PC-3 (cell line): ENCODE results near the gene AGRN. TPM values are rescaled to one million over a fixed set of nuclear protein-coding genes. Genes with fewer than 3 reads are reported as not detected.

Experiments used
- ATAC-seq: fragments of 200-7000 bp; cut with Tn5 transposase; 2 replicates; pipeline ENCODE4 v1.9.1; 2020; ENCODE audit warnings: mild to moderate bottlenecking, moderate library complexity
- BruUV-seq: library from RNA; stranded (reverse); fragments of 400-500 nt; replicated peaks from 2 replicates; lab custom pipeline; 2021; lab: Mats Ljungman, UMichigan
- CTCF ChIA-PET: fragments of 300-600 bp; sonication (Branson Sonifier 250); formaldehyde crosslinking; loops from one replicate; lab custom pipeline; 2022; ENCODE audit warnings: antibody characterized with exemption; lab: Charles Lee
- POLR2A ChIA-PET: fragments of 300-600 bp; sonication (Branson Sonifier 250); formaldehyde crosslinking; loops from one replicate; lab custom pipeline; 2022; ENCODE audit warnings: antibody characterized with exemption; ENCODE audit not compliant: unreplicated experiment; lab: Charles Lee
- DNase-seq: peaks from one replicate; pipeline ENCODE4 v3.0.0-alpha.2; 2015
- H2AFZ ChIP-seq: fragments of 300-600 bp; sonication (generic); 2 replicates; pipeline ENCODE4 v1.6.0; 2016; ENCODE audit warnings: antibody characterized with exemption, low read length
- H3F3A ChIP-seq: fragments of 300-600 bp; sonication (generic); one replicate; pipeline ENCODE4 v1.6.0; 2017; ENCODE audit warnings: antibody characterized with exemption, low read length, control low read depth, mild to moderate bottlenecking; ENCODE audit not compliant: unreplicated experiment
- H3K27ac ChIP-seq: fragments of 300-600 bp; sonication (generic); 2 replicates; pipeline ENCODE4 v1.5.1; 2016; ENCODE audit warnings: mild to moderate bottlenecking, low read length
- H3K27me3 ChIP-seq: fragments of 300-600 bp; sonication (generic); 2 replicates; pipeline ENCODE4 v1.6.1; 2016; ENCODE audit warnings: low read length, mixed read lengths
- H3K36me3 ChIP-seq: fragments of 300-600 bp; sonication (generic); 2 replicates; pipeline ENCODE4 v1.6.1; 2016; ENCODE audit warnings: low read depth, mixed run types, low read length, mixed read lengths
- H3K4me1 ChIP-seq: fragments of 300-600 bp; sonication (generic); 2 replicates; pipeline ENCODE4 v1.5.1; 2016; ENCODE audit warnings: low read length; ENCODE audit not compliant: insufficient read depth
- H3K4me2 ChIP-seq: fragments of 300-600 bp; sonication (generic); 2 replicates; pipeline ENCODE4 v1.6.0; 2016; ENCODE audit warnings: low read length
- H3K4me3 ChIP-seq: fragments of 300-600 bp; sonication (generic); 2 replicates; pipeline ENCODE4 v1.5.1; 2016; ENCODE audit warnings: mild to moderate bottlenecking, low read length, mixed read lengths
- H3K79me2 ChIP-seq: fragments of 300-600 bp; sonication (generic); 2 replicates; pipeline ENCODE4 v1.6.1; 2017; ENCODE audit warnings: low read length, mixed read lengths
- H3K9ac ChIP-seq: fragments of 300-600 bp; sonication (generic); 2 replicates; pipeline ENCODE4 v1.6.0; 2016; ENCODE audit warnings: mild to moderate bottlenecking, low read length
- H3K9me2 ChIP-seq: fragments of 300-600 bp; sonication (generic); replicated peaks from 2 replicates; pipeline ENCODE4 v1.6.1; 2016; ENCODE audit warnings: mixed run types, low read length, mixed read lengths
- H3K9me3 ChIP-seq: fragments of 300-600 bp; sonication (generic); 2 replicates; pipeline ENCODE4 v1.6.1; 2016; ENCODE audit warnings: low read length, mixed read lengths
- H4K20me1 ChIP-seq: fragments of 300-600 bp; sonication (generic); 2 replicates; pipeline ENCODE4 v1.6.1; 2016; ENCODE audit warnings: low read length, mixed read lengths
- EZH2 ChIP-seq: fragments of 300-600 bp; sonication (generic); IDR thresholded peaks from one replicate; pipeline ENCODE4 v1.6.1; 2017; ENCODE audit warnings: antibody characterized with exemption, mild to moderate bottlenecking, low read length; ENCODE audit not compliant: unreplicated experiment
- EZH2phosphoT487 ChIP-seq: fragments of 300-600 bp; sonication (generic); IDR thresholded peaks from 2 replicates; pipeline ENCODE4 v1.6.1; 2018; ENCODE audit warnings: mild to moderate bottlenecking, antibody characterized with exemption, low read length, borderline replicate concordance
- intact Hi-C: fragments of 100-400 bp; cut with micrococcal nuclease; formaldehyde crosslinking; loops from 2 replicates; pipeline ENCODE4 v1.9.0; 2023
- total RNA-seq: library from RNA; depleted of rRNA; stranded (reverse); fragments of >200 nt; gene quantifications from 2 replicates; pipeline ENCODE4 v1.2.3, GENCODE V29; 2014
- TF ChIP-seq, protein P1 (sequence below): fragments of 300-600 bp; sonication (generic); conservative IDR thresholded peaks from 2 replicates; pipeline ENCODE4 v1.5.1; 2017; ENCODE audit warnings: antibody characterized with exemption, low read depth, mild to moderate bottlenecking, low read length

The AGRN gene
- total RNA-seq, 1 experiment from 2014 or later = 273 TPM

DNA sequence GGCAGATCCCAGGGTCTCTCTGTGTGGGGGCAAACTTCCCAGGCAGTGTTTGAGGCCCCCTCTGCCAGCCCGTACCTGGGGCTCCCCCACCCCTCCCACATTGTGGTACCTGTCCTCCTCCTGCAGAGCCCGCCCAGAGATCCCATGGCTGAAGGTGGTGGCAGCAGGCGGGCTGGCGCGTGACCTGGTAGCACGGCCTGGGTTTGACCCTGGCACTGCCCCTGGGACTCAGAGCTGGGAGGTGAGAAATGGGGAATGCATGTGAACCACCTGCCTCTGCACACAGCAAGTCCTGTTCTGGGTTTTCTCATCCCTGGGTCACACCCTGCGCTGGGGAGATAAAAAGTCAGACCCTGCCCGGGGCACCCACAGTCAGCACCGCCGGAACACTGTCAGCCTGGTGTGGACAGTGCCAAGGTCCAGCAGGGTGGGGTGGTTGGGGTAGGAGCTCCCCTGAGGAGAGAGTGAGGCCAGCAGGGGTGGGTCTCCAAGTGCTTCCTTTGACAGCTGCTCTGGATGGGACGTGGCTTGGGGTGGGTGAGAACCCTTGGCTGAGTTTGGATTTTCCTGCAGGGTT is 11.8 kb downstream of the AGRN start:
- Histone ChIP-seq H3F3A (no peaks in the 10 kb centered on the region), H3K27ac (no peak overlapping the region), H3K9me3 (no peaks in the 10 kb centered on the region), H3K36me3 (peaks cover 56% of the 10 kb centered on the region), H3K4me2 (no peak overlapping the region), H3K9ac (no peak overlapping the region), H3K4me3 (no peak overlapping the region), H2AFZ (no peak overlapping the region), H3K4me1 (no peaks in the 10 kb centered on the region), H4K20me1 (peaks cover 53% of the 10 kb centered on the region), H3K79me2 (peaks cover 75% of the 10 kb centered on the region), H3K9me2 (no peaks in the 10 kb centered on the region), H3K27me3 (no peaks in the 10 kb centered on the region)
- ATAC-seq (peak; percentile 15; the same call in 1 of the 2 replicates), DNase-seq (no peak)
- TF ChIP-seq EZH2phosphoT487 = no peak
- TF ChIP-seq EZH2 = no peak
- TF ChIP-seq, protein P1, sequence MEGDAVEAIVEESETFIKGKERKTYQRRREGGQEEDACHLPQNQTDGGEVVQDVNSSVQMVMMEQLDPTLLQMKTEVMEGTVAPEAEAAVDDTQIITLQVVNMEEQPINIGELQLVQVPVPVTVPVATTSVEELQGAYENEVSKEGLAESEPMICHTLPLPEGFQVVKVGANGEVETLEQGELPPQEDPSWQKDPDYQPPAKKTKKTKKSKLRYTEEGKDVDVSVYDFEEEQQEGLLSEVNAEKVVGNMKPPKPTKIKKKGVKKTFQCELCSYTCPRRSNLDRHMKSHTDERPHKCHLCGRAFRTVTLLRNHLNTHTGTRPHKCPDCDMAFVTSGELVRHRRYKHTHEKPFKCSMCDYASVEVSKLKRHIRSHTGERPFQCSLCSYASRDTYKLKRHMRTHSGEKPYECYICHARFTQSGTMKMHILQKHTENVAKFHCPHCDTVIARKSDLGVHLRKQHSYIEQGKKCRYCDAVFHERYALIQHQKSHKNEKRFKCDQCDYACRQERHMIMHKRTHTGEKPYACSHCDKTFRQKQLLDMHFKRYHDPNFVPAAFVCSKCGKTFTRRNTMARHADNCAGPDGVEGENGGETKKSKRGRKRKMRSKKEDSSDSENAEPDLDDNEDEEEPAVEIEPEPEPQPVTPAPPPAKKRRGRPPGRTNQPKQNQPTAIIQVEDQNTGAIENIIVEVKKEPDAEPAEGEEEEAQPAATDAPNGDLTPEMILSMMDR = no peak
- intact Hi-C loops = no loop called here
- BruUV-seq = no TSS peak
- ChIA-PET POLR2A (no interaction called here), CTCF (no interaction called here)

DNA sequence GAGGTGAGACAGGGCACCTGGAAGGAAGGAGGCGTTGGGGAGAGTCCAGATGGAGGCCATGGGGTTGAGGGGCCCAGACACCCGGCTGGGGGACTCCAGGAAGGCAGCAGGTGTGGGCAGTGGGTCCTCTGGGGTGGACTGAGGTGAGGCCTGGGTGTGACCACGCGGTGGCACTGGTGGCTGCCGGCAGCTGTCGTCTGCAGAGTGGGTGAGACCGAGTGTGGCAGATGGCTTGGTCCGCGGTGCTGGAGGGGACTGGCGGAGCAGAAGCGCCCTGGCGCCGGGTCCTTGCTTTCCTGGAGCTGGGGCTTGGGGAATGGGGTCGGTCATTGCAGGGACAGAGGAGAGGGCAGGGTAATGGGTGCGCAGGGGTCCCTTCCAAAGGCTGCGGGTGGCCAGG is 12.5 kb downstream of the AGRN start:
- Histone ChIP-seq H3K4me3 (no peak overlapping the region), H3K27ac (no peak overlapping the region), H3K9me2 (no peaks in the 10 kb centered on the region), H2AFZ (no peak overlapping the region), H3K79me2 (peaks cover 71% of the 10 kb centered on the region), H3K27me3 (no peaks in the 10 kb centered on the region), H3K36me3 (peaks cover 56% of the 10 kb centered on the region), H3K9me3 (no peaks in the 10 kb centered on the region), H4K20me1 (peaks cover 52% of the 10 kb centered on the region), H3K4me1 (no peaks in the 10 kb centered on the region), H3F3A (no peaks in the 10 kb centered on the region), H3K4me2 (no peak overlapping the region), H3K9ac (no peak overlapping the region)
- CTCF ChIA-PET = no interaction called here
- no TSS peak for BruUV-seq
- TF ChIP-seq, protein P1 = no peak
- intact Hi-C loops = no loop called here
- POLR2A ChIA-PET = no interaction called here
- ATAC-seq = peak; percentile 26; the same call in 1 of the 2 replicates
- DNase-seq = no peak

DNA sequence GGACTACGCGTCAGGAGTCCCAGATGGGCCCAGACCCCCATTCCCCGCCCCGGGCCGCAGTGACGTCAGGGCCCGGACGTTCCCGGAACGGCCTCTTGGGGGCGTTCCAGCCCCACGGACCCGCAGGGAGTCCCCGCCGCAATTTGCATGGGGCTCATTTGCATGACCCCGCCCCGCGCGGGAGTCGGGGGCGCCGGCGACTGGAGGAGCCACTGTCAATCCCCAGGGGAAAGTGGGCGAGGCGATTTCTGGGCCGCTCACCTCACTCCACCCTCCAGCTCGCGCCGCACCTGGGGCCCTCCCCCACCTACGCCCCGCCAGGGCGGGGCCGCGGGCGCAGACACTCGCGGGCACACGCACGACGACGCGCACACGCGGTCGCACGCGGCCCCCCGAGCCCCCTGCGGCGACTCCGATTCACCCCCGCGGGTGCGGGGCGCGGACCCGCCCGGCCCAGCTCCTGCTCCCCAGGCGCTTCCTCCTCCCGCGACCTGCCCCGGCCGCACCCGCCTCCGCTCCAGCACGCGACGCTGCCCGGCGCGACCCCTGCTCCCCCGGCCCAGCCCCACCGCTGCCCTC is 13.2 kb downstream of the AGRN start:
- ATAC-seq (0 out of 2 replicates have a peak, but pooled peaks have one; percentile 4), DNase-seq (no peak)
- no peaks in the 10 kb centered on the region for H3K27me3 ChIP-seq

More for the DNA sequence above, 13.2 kb downstream of the AGRN start:
- no peaks in the 10 kb centered on the region for H3K9me2 ChIP-seq
- H4K20me1 ChIP-seq = peaks cover 50% of the 10 kb centered on the region
- no TSS peak for BruUV-seq
- peaks cover 71% of the 10 kb centered on the region for H3K79me2 ChIP-seq
- H3K4me3 ChIP-seq = no peak overlapping the region
- POLR2A ChIA-PET = no interaction called here
- H3F3A ChIP-seq = no peaks in the 10 kb centered on the region
- intact Hi-C loops = no loop called here
- H3K4me2 ChIP-seq = no peak overlapping the region
- no peaks in the 10 kb centered on the region for H3K9me3 ChIP-seq
- TF ChIP-seq EZH2 = no peak
- TF ChIP-seq, protein P1 = peak; percentile 40; the same call in 1 of the 2 replicates
- TF ChIP-seq EZH2phosphoT487 = no peak
- no peak overlapping the region for H2AFZ ChIP-seq
- no peak overlapping the region for H3K9ac ChIP-seq
- CTCF ChIA-PET = no interaction called here
- no peak overlapping the region for H3K27ac ChIP-seq
- peaks cover 50% of the 10 kb centered on the region for H3K36me3 ChIP-seq
- no peaks in the 10 kb centered on the region for H3K4me1 ChIP-seq
